ENCODE results near the gene HMGCR.
"Not testable (repeated sequence)": the region's sequence is repeated elsewhere in the genome, so short reads cannot be mapped to it uniquely, and the experiment has no call there.

HMGCR gene

GRCh38 chr5:75336615-75337336 is at the start of gene HMGCR:
Gene HMGCR, plus strand, starts transcription at chr5:75337220. Its CDS starts 5,386 bp downstream, at chr5:75342606.
- peak; percentile 98 for DNase-seq

- DNase-seq: not testable (repeated sequence)
Measured at GRCh38 chr5:75291844-75292243, 45.2 kb upstream of the HMGCR start.

- no peak for DNase-seq
Measured at GRCh38 chr5:75300084-75300483, 36.9 kb upstream of the HMGCR start.

DNA sequence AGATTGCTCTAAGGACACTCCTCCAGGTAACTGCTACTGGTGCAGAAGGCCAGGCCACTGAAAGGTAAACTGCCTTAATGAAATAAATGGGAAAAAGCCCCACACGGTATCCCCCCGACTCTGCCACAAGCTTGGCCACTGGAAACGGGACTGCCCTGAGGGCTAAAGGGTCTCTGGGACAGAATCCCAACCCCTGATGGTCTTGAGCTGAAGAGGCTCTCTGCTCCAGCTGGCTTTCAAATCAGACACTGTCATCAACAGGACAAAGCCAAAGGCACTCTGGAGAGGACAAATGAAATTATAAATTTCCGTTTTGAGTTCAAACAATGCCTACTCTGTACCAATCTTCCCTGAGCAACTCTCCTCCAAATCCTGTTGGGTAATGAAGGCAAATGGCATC is 33.6 kb upstream of the HMGCR start:
- no peak for DNase-seq

GRCh38 chr5:75304486-75304885 is 32.5 kb upstream of the HMGCR start:
- not testable (repeated sequence) for DNase-seq

- DNase-seq: no peak
Measured at GRCh38 chr5:75306746-75307145, 30.3 kb upstream of the HMGCR start.

- DNase-seq: no peak
Measured at GRCh38 chr5:75310212-75310611, 26.8 kb upstream of the HMGCR start.

DNA sequence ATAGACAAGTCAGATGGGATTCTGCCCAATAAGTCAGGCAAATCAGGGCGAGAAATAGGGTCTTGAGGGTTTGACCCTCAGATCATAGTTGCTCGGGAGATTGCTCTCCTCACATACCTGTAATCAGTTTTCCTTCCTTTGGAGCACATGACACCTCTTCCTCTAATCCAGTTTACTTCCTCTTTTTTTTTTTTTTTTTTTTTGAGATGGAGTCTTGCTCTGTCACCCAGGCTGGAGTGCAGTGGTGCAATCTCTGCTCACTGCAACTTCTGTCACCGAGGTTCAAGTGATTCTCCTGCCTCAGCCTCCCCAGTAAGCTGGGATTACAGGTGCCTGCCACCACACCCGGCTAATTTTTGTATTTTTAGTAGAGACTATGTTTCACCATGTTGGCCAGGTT is 17.9 kb upstream of the HMGCR start:
- not testable (repeated sequence) for DNase-seq

DNA sequence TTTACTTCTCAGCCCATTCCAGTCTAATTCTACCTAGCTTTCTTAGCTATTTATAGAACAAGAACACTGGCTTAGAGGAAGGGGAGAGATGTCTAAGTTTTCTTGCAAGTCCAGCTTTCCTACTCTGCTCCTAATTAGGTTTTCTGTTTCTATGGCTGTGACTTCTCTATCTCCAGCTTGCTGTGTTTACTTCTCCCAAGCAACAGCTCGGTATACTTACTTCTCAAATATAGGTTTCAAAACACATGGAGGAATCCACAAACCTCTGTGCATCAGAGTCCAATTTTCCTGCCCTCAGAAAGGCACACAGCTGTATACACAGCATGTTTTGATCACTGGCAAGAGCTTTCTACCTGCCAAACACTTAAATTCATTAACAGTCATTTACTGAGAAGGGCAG is 17.4 kb upstream of the HMGCR start:
- DNase-seq: no peak

DNA sequence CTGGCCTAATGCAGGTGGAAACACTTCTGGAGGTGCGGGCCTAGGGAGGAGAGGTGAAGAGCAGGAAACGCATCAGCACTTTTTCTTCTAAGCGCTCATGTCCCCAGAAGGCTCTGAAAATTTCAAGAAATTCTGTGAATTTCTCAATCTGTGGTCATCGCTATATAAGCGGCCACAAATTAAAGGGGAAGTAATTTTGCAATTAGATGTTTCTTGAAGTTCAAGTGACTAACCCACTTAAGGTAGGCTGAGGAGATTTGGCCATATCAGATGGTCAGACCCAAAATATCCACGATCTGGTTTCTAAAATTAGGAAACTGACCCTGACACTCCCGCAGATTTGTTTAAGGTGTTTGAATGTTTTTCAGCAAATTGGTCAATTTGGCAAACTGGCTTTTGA is 16.6 kb upstream of the HMGCR start:
- DNase-seq: no peak

DNA sequence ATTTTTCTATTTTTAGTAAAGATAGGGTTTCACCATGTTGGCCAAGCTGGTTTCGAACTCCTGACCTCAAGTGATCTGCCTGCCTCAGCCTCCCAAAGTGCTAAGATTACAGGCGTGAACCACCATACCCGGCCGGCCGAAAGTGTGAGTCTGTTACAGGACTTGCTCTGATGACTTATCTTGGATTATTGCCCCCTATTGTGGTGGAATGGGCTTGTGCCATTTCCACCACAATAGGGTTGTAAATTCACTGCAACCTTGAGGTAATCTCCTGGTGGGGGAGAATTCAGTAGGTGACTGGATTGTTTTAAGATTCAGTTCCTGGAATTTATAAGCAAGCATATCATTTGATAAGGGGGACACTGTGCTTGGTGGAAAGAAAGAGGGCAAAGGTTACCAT is 15.0 kb upstream of the HMGCR start:
- no peak for DNase-seq

- DNase-seq: no peak
Measured at GRCh38 chr5:75324791-75325190, 12.2 kb upstream of the HMGCR start.

- no peak for DNase-seq
Measured at GRCh38 chr5:75325242-75325641, 11.8 kb upstream of the HMGCR start.

- DNase-seq: no peak
Measured at GRCh38 chr5:75330404-75330803, 6.6 kb upstream of the HMGCR start.

GRCh38 chr5:75331095-75332090 is 5.6 kb upstream of the HMGCR start:
- DNase-seq: no peak

- DNase-seq: not testable (repeated sequence)
Measured at GRCh38 chr5:75333759-75334158, 3.3 kb upstream of the HMGCR start.

DNA sequence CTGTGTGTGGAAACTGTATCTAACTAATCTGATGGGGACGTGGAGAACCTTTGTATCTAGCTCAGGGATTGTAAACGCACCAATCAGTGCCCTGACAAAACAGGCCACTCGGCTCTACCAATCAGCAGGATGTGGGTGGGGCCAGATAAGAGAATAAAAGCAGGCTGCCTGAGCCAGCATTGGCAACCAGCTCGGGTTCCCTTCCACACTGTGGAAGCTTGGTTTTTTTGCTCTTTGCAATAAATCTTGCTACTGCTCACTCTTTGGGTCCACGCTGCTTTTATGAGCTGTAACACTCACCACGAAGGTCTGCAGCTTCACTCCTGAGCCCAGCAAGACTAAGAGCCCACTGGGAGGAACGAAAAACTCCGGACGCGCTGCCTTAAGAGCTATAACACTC is 2.6 kb upstream of the HMGCR start:
- DNase-seq: not testable (repeated sequence)

GRCh38 chr5:75335486-75335885 is 1.5 kb upstream of the HMGCR start:
- no peak for DNase-seq

- peak; percentile 36 for DNase-seq
Measured at GRCh38 chr5:75335952-75336614, 937 bp upstream of the HMGCR start.

DNA sequence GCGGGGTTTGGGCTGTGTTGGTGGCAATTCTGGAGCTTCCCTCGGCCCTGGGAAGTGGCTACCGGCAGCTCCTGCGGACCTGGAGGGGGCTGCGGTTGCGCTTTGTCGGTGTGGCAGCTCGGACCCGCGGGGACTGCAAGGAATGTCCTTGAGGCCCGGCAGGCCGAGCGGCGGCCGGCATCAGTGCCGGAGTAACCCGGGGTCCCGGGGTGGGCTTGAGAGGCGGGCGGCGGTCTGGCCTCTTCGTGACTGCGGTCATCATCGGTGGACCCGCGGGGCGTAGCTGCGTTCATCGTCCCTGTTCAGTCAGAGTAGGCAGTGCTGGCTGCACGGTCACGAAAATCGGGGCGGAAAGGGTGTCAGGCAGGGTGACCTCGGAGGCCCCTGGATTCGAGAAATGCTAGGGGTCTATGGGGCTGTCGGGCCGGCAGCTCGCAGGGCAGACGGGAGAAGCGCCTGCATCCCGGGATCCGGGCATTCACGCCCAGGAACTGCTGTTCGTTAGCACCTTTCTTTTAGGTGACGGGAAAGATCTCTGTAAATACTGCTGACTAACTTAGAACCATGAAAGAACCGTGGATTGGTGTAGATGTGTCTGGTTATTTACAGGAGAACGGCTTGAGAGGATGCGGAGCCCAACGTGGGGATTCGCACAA is 474 bp downstream of the HMGCR start:
- peak; percentile 28 for DNase-seq

- no peak for DNase-seq
Measured at GRCh38 chr5:75338408-75338807, 1.4 kb downstream of the HMGCR start.

- no peak for DNase-seq
Measured at GRCh38 chr5:75340714-75341478, 3.9 kb downstream of the HMGCR start.
